Erythroblast (primary cell): ENCODE results near the gene VARS2.

ENCODE experiments used
- GATA1 ChIP-seq: IDR thresholded peaks from 2 replicates; pipeline ENCODE4 v1.6.1; 2011; ENCODE audit warnings: low read depth, mild to moderate bottlenecking, control low read depth, low read length, moderate library complexity
- POLR2A ChIP-seq: IDR thresholded peaks from 2 replicates; pipeline ENCODE4 v1.6.1; 2011; ENCODE audit warnings: mild to moderate bottlenecking, low read length

GRCh38 chr6:30897882-30898281 is 16.2 kb upstream of the VARS2 start:
- no peak for TF ChIP-seq POLR2A
- TF ChIP-seq GATA1: no peak
